Stimulated activated CD8-positive, alpha-beta memory T cell treated with anti-CD3 and anti-CD28 coated beads, Interleukin-15, amount 100 ng/mL, for 4 hours (primary cell): ENCODE measurements around the gene HTR4.
"Not testable (repeated sequence)": the region's sequence is repeated elsewhere in the genome, so short reads cannot be mapped to it uniquely, and the experiment has no call there.

Experiments used
- DNase-seq, 2 donors: peaks; one replicate each; pipeline ENCODE4 v3.0.0-alpha.2; 2020; ENCODE audit warnings: low read depth in 2 of 2

Gene HTR4

DNA sequence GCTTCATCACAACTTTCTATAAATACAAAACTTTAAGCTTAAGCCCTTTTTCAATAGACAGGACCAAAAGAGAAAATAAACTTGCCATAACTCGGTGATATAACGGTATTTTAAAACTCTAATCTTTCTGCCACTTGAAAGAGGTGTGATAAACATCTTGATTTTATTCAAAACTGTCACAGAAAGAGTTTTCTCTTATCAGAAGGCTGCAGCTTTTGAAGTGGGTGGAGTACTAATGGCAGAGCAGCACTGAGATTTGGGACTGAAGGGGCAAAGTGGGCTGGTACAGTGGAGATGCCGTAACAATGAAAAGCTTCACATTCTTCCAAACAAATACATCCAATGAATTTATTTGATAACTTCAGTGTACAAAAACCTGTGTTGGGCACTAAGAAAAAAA, 178.0 kb downstream of the HTR4 start:
- DNase-seq: no peak

DNA sequence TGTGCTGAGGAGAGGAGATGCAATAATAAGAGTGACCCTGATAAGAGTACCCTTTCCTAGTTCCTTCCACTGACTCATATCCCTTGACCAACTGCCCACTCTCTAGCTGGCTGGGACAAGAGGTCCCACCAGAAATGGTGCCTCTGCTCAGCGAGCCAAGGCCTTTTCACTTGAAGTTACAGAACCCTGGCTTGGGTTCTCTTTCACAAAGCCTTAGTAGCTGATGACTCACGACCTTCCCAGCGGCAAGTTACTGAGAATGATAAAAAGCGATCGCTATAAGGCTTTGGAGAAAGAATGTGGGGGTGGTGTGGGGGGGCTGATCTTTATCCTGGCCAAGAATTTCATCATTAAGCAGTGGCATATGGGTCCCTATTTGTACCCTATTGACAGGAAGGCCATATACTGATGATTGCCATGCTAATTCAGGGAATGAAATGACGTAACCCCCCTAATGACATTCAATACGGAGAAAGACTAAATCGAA, 180.3 kb downstream of the HTR4 start:
- DNase-seq: no peak

DNA sequence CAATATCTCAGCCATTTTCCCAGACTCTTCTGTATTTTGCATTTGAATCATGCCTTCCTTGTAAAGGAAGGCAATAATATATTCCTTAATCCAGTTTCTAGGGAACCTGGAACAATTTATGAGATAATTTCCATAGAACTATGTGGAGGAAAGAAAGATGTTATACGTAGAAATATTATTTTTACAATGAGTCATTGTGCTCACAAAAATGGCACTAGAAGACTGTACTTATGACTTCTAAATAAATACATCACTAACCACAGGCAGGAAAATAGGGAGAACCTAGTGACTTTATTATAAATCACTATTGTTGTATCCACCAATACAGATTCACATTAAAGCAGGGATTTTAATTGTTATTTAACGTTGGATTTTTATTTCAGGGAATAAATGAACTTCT, 182.9 kb downstream of the HTR4 start:
- no peak for DNase-seq

DNA sequence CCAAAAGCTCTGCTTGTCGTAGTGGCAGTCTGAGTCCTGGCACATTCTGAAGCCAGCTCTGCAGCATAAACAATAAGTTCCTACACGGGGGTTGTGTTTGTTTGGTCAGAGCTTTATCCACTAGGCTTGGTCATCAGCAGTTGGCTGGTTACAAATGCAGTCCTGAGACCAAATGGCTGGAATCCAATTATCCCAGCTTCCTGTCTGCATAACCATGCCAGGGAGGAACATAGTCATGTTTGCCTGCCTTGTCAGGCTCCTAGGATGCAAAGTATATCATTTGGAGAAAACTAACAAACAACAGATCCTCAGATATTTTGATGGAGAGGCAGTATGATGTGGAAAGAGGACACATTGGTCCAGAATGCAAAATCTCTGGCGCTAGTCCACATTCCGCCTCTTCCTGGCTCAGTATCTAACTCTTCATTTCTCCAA, 184.8 kb downstream of the HTR4 start:
- DNase-seq: no peak

DNA sequence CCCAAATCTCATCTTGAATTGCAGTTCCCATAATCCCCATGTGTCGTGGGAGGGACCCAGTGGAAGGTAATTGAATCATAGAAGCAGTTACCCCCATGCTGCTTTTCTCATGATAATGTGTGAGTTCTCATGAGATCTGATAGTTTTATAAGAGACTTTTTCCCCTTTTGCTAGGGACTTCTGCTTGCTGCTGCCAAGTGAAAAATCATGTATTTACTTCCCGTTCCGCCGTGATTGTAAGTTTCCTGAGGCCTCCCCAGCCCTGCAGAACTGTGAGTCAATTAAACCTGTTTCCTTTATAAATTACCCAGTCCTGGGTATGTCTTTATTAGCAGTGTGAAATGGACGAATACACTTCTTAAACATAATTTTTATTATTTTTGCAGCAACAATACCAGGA, 185.6 kb downstream of the HTR4 start:
- not testable (repeated sequence) for DNase-seq

DNA sequence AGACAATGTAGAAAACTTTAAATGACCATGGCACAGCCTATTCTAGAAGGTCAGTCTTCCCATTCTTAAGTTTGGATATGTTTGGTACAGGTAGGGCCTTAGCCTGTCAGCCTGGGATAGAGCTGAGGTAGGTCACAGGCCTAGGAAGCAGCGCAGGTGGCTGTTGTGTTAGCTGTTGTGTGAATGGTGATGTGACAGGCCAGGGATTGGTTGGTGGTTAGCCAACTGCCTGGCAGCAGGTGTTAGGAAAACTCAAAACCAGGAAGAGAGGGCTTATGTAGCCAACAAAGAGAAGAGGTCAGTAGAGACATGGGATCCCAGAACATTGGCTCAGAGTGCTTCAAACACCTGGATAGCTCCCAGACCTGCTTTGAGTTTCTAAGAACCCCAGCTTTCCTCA, 186.4 kb downstream of the HTR4 start:
- DNase-seq: no peak

DNA sequence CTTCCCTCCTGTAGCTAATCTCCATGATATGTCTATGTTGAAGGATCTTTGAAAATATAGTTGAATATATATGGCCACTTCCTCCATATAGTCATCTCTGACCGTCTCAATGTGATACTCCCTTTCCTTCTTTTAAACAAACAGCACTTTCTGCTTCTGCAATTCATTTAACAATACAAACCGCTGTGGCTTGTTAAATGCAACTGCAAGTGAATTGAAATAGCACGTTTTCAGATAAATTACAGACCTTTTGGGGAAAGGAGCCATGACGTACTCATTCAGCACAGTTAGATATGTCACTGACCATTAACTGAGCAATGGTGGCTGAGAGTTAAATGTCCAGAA, 188.1 kb downstream of the HTR4 start:
- DNase-seq: no peak

DNA sequence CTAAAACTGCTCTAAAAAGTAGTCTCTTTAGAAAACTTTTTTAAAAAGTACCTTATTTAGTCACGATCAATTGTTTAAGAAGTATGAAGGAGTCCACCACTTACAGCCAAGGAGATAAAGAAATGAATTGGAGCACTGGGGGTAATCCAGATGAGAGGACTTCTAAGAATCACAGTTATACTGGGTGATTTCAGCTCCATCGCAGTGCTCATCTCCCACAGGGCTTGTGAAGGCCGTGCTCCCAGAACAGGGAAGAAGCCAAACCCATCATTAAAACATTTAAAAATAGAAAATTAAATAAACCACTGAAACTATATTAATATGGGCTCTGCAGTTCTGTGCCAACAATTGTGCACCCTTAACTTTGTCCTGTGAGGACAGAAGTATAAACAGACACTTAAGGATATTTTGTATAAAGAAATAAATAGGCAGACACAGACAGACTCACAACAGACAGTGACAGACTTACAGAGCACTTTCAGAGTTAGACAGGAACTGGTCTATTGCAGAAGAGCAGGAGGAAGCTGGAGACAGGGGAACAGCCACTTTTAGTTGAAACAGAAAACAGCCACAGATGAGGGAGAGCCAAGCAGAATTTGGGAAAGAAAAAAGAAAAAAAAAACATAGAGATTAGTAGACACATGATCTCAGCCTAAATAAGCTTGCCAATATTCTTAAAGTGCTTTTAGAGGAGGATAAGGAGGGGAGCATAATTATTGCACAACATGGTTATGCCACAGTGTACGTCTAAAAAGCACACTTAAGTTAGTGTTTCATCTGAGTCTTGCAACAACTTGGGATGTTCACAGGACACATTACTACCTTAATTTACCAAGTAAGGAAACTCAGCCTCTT, 188.7 kb downstream of the HTR4 start:
- no peak for DNase-seq

DNA sequence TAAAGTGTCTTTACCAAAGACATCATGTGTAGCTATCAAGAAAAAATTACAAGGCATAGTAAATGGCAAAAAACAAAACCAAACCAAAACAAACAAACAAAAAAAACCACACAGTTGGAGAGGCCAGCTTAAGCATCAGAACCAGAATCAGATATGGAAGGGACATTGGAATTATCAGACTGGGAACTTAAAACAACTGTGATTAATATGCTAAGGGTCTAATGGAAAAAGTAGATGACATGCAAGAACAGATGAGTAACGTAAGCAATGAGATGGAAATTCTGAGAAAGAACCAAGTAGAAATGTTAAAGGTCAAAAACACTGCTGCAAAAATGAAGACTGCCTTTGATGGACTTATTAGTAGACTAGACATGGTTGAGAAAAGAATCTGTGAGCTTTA, 194.7 kb downstream of the HTR4 start:
- no peak for DNase-seq

DNA sequence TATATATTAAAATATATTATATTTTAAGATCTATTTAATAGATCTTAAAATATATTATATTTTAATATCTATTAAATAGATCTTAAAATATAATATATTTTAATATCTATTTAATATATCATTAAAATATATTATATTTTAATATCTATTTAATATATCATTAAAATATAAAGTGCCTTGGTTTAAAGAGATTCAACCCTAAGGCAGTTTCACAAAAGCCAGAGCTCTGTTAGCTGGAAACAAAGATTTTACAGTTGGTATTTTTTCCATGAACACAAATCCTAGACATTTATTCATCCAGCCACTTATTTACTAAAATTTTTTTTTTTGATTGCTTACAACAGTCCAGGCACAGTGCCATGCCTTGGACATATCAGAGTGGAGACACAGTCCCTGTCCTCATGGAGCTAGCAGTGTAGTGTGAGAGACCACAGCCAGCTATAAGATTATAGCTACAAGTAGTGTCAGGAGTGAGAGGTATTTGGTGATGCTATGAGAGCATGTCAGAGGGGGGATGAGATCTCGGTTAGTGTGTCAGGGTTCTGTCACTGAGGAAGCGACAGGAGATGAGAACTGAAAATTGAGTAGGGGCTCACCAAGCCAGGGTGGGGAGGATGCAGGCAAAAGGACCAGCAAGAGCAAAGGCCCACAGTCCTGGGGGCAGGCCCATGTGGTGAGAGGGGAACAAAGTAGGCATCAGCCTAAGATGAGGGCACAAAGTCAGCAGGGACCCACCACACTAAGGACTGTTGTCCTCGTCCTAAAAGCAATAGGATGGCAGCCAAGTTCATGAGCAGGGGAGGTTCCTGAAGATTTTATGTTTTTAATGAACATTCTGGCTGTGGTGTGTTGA, 196.1 kb downstream of the HTR4 start:
- DNase-seq: no peak

DNA sequence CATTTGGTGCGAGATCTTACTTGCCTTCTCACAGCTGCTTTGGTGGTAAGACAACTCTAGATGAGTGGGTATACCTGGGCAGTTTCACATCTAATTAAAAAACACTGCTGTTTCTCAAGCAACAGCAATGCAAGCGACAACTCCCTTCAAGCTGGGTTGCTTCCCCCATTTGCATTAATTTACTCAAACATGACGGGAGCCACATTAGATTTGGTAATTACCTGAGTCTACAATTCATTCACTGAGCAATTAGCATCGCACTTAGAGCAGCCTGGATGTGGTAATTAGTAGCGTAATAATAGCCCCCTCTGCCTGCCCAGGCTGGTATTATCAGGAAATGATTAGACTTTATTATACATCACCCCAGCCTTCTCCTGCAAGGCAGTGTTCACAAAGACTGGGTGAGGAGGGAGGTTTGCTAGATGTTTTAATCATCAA, 197.1 kb downstream of the HTR4 start:
- no peak for DNase-seq

DNA sequence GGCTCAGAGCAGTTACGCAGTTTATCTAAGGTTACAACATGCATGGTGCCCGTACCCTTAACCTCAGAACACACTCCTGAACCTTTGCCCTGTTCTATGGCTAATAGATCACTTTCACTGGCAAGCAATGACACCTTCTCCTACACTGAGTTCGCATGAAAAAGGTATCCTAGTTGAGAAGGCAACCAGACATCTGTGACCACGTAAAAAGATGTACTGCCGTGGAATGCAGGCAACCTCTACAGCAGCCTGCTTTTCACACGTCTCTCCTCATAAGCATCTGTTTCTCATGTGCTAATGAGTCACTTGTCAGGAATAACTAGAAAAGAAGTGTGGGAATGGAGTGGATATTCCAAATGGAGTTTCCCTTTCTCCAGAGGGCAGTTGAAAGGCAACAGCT, 199.1 kb downstream of the HTR4 start:
- no peak for DNase-seq

DNA sequence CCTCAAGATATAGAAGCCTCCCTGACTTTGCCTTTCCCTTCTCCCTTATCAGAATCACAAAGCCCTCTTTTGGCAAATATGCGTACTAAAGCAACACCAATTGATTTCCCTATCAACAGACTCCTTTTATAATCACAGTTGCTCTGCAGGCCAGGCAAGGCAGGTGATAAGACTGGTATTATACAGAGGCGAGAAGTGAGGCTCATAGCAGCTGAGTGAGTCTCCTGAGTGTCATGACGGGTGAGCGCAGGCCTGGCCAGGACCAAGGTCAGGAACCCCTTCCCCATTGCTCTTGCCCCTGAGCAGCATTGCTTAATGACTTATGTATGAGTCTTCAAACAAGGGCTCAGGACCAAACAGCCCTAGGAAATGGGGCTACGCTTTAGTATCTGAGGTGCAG, 199.8 kb downstream of the HTR4 start:
- DNase-seq: no peak

DNA sequence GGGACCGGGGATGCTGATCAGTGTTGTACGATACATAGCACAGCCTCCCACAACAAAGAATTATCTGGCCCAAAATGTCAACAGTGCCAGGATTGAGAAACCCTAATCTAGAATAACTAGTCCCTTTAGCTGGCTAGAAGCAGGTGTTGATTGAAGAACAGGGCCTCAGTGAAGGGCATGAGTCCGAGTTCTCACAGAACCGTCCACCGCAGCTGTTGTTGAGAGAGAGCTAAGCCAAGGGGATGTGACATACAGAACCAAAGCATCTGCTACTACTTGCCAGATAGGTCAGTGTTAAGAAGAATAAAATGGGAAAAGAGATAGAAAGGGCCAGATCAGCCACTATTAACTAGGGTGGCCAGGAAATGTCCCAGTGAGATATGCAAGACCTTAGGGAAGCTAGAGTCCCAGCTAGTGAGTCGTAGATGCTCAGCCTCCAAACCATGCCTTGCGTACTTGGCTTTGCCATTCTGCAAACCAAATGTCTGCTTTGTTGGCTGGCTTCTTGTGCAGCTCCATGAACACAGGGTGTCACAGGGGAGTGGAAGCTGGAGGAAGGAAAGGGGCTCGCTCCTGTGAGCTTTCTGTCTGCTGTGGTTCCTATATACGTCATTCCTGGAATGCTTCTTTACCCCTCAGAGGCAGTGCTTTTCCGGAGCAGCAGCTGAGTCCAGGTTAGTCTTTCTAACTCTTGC, 201.7 kb downstream of the HTR4 start:
- DNase-seq: no peak

DNA sequence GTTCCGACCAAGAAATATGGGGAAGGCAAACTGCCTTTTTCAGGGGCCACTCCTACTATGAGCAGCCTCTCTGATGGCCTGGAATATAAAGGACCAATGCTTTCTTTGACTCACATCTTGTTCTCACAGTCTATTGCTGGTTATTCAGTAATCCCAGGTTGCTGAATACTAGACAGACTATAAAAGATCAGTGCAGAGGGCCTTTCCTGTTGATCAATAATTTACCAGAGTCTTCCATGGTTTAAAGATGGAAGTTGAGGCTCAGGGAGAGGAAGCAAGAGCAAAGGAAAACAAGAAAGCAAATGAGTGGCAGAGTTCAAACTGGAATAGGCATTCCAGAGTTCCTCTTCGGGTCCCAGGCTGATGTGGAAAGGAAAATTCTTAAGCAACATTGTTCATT, 207.7 kb downstream of the HTR4 start:
- no peak for DNase-seq

DNA sequence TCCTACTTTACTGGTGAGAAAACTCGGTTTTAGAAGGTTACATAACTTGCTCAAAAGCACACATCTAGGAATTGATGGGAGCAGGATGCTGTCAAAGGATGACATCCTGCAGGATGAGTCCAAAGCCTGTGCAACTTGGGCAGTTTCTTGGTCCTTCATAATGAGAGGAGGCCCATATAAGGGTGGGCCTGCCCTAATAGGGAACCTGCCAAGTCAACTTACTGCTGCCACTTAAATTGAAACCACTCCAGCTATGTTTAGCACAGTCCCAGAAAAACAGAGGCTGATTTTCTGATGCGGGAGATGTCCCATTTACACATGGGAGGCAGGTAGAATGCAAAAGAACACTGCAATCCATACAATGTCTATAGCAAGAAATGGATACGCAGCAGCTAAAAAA, 208.7 kb downstream of the HTR4 start:
- DNase-seq: no peak

DNA sequence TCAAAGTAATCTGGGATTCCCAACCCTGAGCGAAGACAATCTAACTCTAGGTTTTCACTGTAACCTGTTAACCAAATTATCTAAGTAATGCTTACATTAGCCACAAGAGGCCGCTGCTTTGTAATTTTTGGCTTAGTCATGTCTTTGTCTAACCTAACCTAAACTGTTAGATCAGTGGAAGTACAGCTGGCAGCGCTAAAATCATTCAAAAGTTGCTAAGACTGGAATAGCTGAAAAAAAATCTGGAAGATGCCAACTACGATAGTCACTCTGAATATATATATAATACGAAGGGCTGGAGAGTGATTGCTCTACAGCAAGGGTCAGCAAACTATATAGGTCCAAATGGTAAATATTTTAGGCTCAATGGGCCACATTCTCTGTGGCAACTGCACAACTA, 210.3 kb downstream of the HTR4 start:
- peak in 1 of 2 donors; percentile 14 for DNase-seq

DNA sequence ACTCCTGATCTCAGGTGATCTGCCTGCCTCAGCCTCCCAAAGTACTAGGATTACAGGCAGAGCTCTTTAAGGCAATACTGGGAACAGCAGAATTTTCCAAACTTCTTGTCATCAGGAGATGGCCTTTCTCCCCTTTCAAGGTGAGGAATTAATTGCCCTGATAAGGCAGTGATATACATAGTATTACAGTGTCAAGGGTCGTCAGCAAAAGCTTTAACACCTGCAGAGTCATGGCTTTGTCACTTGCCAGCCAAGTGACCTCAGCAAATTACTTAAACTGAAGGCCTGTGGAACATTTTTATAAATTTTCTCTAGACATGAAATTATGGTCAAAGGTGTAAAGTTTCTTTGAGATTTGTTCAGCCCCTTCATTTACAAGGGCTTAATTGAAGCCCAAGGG, 211.1 kb downstream of the HTR4 start:
- DNase-seq: no peak

DNA sequence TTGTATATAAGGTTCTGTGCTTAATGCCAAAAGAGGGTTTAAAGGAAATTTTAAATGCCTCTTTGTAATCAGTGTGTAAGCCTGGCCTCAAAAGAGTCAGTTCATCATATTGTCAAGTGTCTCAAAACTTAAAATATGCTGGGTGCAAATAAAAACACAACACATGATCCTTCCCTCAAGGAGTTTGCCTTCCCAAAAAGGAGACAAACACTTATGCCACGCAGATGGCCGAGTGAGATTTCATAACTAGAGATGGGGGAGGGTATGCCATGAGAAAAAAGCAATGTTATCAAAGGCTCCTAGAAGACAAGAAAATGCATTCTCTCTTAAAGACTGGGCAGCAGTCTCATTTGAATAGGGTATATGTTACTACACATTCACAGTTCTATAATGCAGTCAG, 215.4 kb downstream of the HTR4 start:
- no peak for DNase-seq

DNA sequence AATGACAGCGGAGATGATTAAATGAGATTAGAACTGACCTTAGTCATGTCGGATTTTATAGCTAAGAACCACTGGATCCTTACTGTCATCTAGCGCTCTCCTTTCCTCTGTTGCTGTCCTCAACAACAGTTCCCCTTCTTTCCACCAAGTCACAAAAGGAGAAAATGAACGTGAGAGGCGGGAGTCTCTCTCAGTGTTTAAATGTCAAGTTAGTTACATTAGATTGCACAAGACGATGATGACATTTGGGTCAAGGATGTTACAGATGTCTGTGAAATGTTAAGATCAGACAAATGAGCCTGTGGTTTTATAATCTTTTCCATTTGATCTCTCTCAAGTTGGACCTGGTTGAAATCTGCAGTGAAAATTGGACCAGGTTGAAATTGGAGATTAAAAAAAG, 217.1 kb downstream of the HTR4 start:
- DNase-seq: no peak

DNA sequence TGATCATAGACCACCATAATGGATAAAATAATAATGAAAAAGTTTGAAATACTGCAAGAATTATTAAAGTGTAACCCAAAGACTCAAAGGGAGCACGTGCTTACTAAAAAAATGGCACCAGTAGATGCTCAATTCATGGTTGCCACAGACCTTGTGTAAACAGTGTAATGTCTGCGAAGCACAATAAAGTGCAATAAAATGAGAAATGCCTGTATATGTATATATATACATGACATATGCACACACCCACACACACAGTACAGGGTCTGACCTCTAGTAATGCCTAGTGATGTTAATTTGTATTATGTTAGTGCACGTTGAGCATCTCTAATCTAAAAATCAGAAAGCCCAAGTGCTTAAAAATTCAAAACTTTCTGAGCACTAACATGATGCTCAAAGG, 218.3 kb downstream of the HTR4 start:
- DNase-seq: no peak

DNA sequence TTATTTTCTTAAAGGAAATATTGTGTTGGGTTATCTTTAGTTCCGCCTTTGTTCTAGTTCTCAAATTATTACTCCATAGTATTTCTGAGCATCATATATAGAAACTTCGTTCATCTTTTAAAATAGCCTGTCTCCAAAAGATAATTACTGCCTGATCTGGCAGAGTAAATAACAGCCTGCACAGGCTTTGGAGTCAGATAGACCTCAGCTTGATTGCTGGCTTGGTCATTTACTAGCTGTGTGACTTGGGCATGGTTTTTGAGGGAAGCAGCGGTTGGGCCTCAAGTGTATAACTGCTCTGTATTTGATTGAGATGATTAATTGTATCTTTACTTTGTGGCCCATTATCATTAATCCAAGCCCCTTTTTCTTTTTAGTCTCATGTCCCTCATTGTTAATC, 220.5 kb downstream of the HTR4 start:
- DNase-seq: no peak
